ENCODE results near the gene NTN4.

DNA sequence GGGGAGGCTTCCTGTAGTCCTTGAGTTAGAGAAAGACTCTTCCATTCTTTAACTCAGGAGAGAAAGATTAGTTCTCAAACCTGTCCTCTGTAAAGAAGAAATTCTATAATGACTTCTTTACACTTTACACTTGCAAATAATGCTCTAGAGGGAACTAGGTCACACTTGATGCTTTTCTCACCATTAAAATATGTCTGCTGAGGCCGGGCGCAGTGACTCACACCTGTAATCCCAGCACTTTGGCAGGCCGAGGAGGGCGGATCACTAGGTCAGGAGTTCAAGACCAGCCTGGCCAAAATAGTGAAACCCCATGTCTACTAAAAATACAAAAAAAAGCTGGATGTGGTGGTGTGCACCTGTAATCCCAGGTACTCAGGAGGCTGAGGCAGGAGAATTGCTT is 6.3 kb downstream of the NTN4 start:
- no peak for TF ChIP-seq EZH2 (IDR thresholded peaks at IDR 0.05; ENCODE audit: low read length)
- TF ChIP-seq, protein P1, sequence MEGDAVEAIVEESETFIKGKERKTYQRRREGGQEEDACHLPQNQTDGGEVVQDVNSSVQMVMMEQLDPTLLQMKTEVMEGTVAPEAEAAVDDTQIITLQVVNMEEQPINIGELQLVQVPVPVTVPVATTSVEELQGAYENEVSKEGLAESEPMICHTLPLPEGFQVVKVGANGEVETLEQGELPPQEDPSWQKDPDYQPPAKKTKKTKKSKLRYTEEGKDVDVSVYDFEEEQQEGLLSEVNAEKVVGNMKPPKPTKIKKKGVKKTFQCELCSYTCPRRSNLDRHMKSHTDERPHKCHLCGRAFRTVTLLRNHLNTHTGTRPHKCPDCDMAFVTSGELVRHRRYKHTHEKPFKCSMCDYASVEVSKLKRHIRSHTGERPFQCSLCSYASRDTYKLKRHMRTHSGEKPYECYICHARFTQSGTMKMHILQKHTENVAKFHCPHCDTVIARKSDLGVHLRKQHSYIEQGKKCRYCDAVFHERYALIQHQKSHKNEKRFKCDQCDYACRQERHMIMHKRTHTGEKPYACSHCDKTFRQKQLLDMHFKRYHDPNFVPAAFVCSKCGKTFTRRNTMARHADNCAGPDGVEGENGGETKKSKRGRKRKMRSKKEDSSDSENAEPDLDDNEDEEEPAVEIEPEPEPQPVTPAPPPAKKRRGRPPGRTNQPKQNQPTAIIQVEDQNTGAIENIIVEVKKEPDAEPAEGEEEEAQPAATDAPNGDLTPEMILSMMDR (optimal IDR thresholded peaks at IDR 0.05 in 1 of 3, IDR thresholded peaks at IDR 0.05 in 1 of 3, conservative IDR thresholded peaks at IDR 0.05 in 1 of 3; ENCODE audit: extremely low read depth in 1 of 3, insufficient read depth in 2 of 3, low read length in 3 of 3), result no peak
